A549 (cell line): Measurements from ENCODE around the gene STYX. TPM values are rescaled to one million over a fixed set of nuclear protein-coding genes. Genes with fewer than 3 reads are reported as not detected.
A peak's percentile ranks its signal among the peaks of the same experiment; 100 is the strongest.

ENCODE experiments used
- ATAC-seq, 2 experiments: fragments of 200-7000 bp in 1 of 2; fragments of >200 bp in 1 of 2; cut with Nextera tagmentation in 1 of 2; cut with Tn5 transposase in 1 of 2; 3 replicates each; pipeline versions ENCODE4 v1.8.0 to v1.9.1; 2018 to 2020; ENCODE audit warnings: mild to moderate bottlenecking in 1 of 2, moderate library complexity in 1 of 2
- CTCF ChIA-PET: fragments of 300-600 bp; sonication (Branson Sonifier 250); formaldehyde crosslinking; extraction: SDS; loops from one replicate; lab custom pipeline; 2021; ENCODE audit warnings: antibody characterized with exemption, inconsistent platforms; lab: Yijun Ruan, JAX
- POLR2A ChIA-PET: fragments of 350-600 bp; formaldehyde crosslinking; extraction: SDS; loops from one replicate; lab custom pipeline; 2021; ENCODE audit warnings: antibody characterized with exemption, inconsistent platforms; lab: Yijun Ruan, JAX
- DNase-seq, 2 experiments: peaks; one replicate each; pipeline versions ENCODE4 v3.0.0 to v3.0.0-alpha.2; 2011 to 2016; ENCODE audit warnings: low read depth in 1 of 2, low spot score in 1 of 2
- FAIRE-seq: peaks from 2 replicates; lab custom pipeline; 2011; peaks lifted over from hg19 to GRCh38; lab: Jason Lieb, UNC
- H3K27ac ChIP-seq, 2 experiments: fragments of >200 bp; sonication (Bioruptor Twin); formaldehyde crosslinking; 3 replicates each; pipeline ENCODE4 v1.5.1; 2016 to 2017
- H3K4me1 ChIP-seq: fragments of >200 bp; sonication (Bioruptor Twin); formaldehyde crosslinking; 3 replicates; pipeline ENCODE4 v1.6.1; 2016
- H3K4me2 ChIP-seq: fragments of >200 bp; sonication (Bioruptor Twin); formaldehyde crosslinking; 3 replicates; pipeline ENCODE4 v1.6.1; 2016
- H3K4me3 ChIP-seq: fragments of >200 bp; sonication (Bioruptor Twin); formaldehyde crosslinking; 3 replicates; pipeline ENCODE4 v1.5.1; 2016
- H3K9me3 ChIP-seq: fragments of >200 bp; sonication (Bioruptor Twin); formaldehyde crosslinking; 3 replicates; pipeline ENCODE4 v1.6.1; 2016
- BHLHE40 ChIP-seq: IDR thresholded peaks from 2 replicates; pipeline ENCODE4 v1.6.1; 2012; ENCODE audit warnings: low read depth, low read length, inconsistent platforms
- CBX2 ChIP-seq: fragments of 200-600 bp; sonication (generic); IDR thresholded peaks from 2 replicates; pipeline ENCODE4 v1.6.1; 2016; ENCODE audit warnings: low read depth, mild to moderate bottlenecking, borderline replicate concordance
- CBX8 ChIP-seq: fragments of 200-600 bp; sonication (generic); IDR thresholded peaks from 2 replicates; pipeline ENCODE4 v1.6.1; 2016
- CEBPB ChIP-seq, 2 experiments: fragments of >200 bp in 1 of 2; sonication (Bioruptor Twin) in 1 of 2; formaldehyde crosslinking in 1 of 2; IDR thresholded peaks; 2 replicates each; pipeline ENCODE4 v1.6.1; 2012 to 2016
- CHD4 ChIP-seq: fragments of 200-600 bp; sonication (generic); IDR thresholded peaks from 2 replicates; pipeline ENCODE4 v1.6.1; 2016; ENCODE audit warnings: antibody characterized with exemption, mild to moderate bottlenecking, borderline replicate concordance
- EHMT2 ChIP-seq: fragments of 200-600 bp; sonication (generic); IDR thresholded peaks from 2 replicates; pipeline ENCODE4 v1.6.1; 2016; ENCODE audit warnings: antibody characterized with exemption, low read depth, mild to moderate bottlenecking, moderate library complexity
- EP300 ChIP-seq, 2 experiments: fragments of >200 bp; sonication (Bioruptor Twin); formaldehyde crosslinking; IDR thresholded peaks; 2 replicates in 1 of 2; 3 replicates in 1 of 2; pipeline ENCODE4 v1.6.1; 2016 to 2017
- FOSB ChIP-seq: fragments of 250-450 bp; sonication (Bioruptor Pico); IDR thresholded peaks from 2 replicates; pipeline ENCODE4 v1.5.0; 2020; ENCODE audit warnings: mild to moderate bottlenecking, moderate library complexity
- HDAC2 ChIP-seq: fragments of 200-600 bp; sonication (generic); IDR thresholded peaks from 2 replicates; pipeline ENCODE4 v1.6.1; 2016
- HMGXB4 ChIP-seq: fragments of 250-450 bp; sonication (Bioruptor Pico); IDR thresholded peaks from 2 replicates; pipeline ENCODE4 v1.5.0; 2021; ENCODE audit warnings: mild to moderate bottlenecking, moderate library complexity, borderline replicate concordance
- HOXA7 ChIP-seq: fragments of 250-450 bp; sonication (Bioruptor Pico); IDR thresholded peaks from 2 replicates; pipeline ENCODE4 v1.5.0; 2020; ENCODE audit warnings: mild to moderate bottlenecking, moderate library complexity
- JUNB ChIP-seq: fragments of >200 bp; sonication (Bioruptor Twin); formaldehyde crosslinking; IDR thresholded peaks from 2 replicates; pipeline ENCODE4 v1.6.1; 2016
- KDM5A ChIP-seq: fragments of 200-600 bp; sonication (generic); IDR thresholded peaks from 2 replicates; pipeline ENCODE4 v1.6.1; 2016; ENCODE audit warnings: antibody characterized with exemption, mild to moderate bottlenecking
- MAFK ChIP-seq: fragments of 450-650 bp; IDR thresholded peaks from 2 replicates; pipeline ENCODE4 v1.6.1; 2014; ENCODE audit not compliant: partially characterized antibody
- MAX ChIP-seq: IDR thresholded peaks from 2 replicates; pipeline ENCODE4 v1.6.1; 2012
- MAZ ChIP-seq: fragments of 150-350 bp; IDR thresholded peaks from 2 replicates; pipeline ENCODE4 v1.6.1; 2014; ENCODE audit warnings: antibody characterized with exemption, low read depth, low read length, borderline replicate concordance
- NFE2L2 ChIP-seq: fragments of 150-350 bp; conservative IDR thresholded peaks from 2 replicates; pipeline ENCODE4 v1.6.1; 2014; ENCODE audit warnings: low read length
- NR3C1 ChIP-seq: fragments of >200 bp; sonication (Bioruptor Twin); formaldehyde crosslinking; IDR thresholded peaks from 3 replicates; pipeline ENCODE4 v1.6.1; 2017
- POLR2A ChIP-seq: IDR thresholded peaks from 2 replicates; pipeline ENCODE4 v1.6.1; 2012; ENCODE audit warnings: mild to moderate bottlenecking, low read length
- RAD21 ChIP-seq, 2 experiments: fragments of >200 bp in 1 of 2; sonication (Bioruptor Twin) in 1 of 2; formaldehyde crosslinking in 1 of 2; IDR thresholded peaks in 1 of 2; conservative IDR thresholded peaks in 1 of 2; 2 replicates in 1 of 2; 3 replicates in 1 of 2; pipeline ENCODE4 v1.6.1; 2012 to 2018; ENCODE audit warnings: inconsistent platforms in 1 of 2
- RFX5 ChIP-seq: fragments of 450-650 bp; IDR thresholded peaks from 2 replicates; pipeline ENCODE4 v1.7.1; 2014; ENCODE audit warnings: antibody characterized with exemption, mild to moderate bottlenecking, moderate library complexity
- ZFP36 ChIP-seq: fragments of 450-650 bp; IDR thresholded peaks from 2 replicates; pipeline ENCODE4 v1.6.1; 2014; ENCODE audit warnings: borderline replicate concordance; ENCODE audit not compliant: partially characterized antibody
- WGBS: methylation state at CpG from one replicate; pipeline ENCODE4 v1.1.6; 2017; ENCODE audit errors: missing lambda C conversion rate; 5-methylcytosine and 5-hydroxymethylcytosine counted together
- polyA plus RNA-seq, 4 experiments: library from polyadenylated mRNA; depleted of rRNA in 3 of 4; stranded (reverse); fragments of >200 nt; fragmentation: RNase III in 1 of 4; extraction: RNeasy Plus Mini Kit Qiagen cat#74134 plus additional on column Dnase treatment in 1 of 4; gene quantifications; 2 replicates in 3 of 4; 3 replicates in 1 of 4; pipeline ENCODE4 v1.2.3, GENCODE V29; 2011 to 2017
- TF ChIP-seq, protein P1 (sequence below): fragments of >200 bp; sonication (Bioruptor Twin); formaldehyde crosslinking; IDR thresholded peaks from 2 replicates; pipeline ENCODE4 v1.6.1; 2016
- TF ChIP-seq, protein P2 (sequence below): IDR thresholded peaks from 2 replicates; pipeline ENCODE4 v1.6.1; 2012
- TF ChIP-seq, protein P3 (sequence below): fragments of 450-650 bp; IDR thresholded peaks from 2 replicates; pipeline ENCODE4 v1.6.1; 2014; ENCODE audit warnings: antibody characterized with exemption
- TF ChIP-seq, protein P4 (sequence below): IDR thresholded peaks from 2 replicates; pipeline ENCODE4 v1.6.1; 2012; ENCODE audit warnings: low read depth, borderline replicate concordance

The STYX gene
- polyA plus RNA-seq, 2 of the 4 experiments (the other 2 are of a cell fraction): 7.6 to 12.0 TPM

DNA sequence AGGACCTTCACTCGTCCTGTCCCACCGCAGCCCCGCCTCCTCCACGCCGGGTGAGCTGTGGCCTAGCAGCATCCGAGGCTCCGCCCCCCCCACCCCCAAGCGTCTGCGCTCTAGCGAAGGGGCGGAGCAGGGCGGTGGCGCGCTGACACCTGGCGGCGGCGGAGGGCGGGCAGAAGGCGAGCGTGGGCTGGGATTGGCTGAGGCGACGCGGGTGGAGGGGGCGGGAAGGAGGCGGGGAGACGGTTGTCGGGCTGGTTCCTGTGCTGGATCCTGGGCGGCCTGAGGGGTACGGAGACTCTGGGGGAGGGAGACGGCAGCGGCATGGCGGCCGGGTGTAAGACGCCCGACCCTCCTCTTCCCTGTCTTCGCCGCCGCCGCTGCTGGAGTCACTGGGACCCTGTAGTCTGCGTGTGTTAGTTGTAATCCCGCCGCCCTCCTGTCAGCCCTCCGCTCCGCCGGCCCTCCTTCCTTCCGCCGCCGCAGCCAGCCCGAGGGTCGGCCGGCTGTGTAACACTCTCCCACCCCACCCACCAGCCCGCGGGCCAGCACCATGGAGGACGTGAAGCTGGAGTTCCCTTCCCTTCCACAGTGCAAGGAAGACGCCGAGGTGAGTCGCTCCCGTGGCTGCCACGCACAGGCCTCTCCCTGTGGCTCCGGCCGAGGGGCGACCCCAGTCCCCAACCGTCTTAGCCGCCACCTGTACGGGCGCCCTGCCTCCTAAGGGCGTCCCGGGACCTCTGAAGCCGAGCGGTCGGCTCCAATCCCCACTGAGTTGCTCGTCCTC lies at the start of gene STYX (continued):
- TF ChIP-seq EHMT2: no peak
- TF ChIP-seq NFE2L2: no peak
- no peak for TF ChIP-seq HDAC2
- TF ChIP-seq MAZ: no peak
- TF ChIP-seq CBX8: no peak
- TF ChIP-seq, protein P1, sequence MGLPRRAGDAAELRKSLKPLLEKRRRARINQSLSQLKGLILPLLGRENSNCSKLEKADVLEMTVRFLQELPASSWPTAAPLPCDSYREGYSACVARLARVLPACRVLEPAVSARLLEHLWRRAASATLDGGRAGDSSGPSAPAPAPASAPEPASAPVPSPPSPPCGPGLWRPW: no peak
- TF ChIP-seq BHLHE40: no peak
- TF ChIP-seq, protein P2, sequence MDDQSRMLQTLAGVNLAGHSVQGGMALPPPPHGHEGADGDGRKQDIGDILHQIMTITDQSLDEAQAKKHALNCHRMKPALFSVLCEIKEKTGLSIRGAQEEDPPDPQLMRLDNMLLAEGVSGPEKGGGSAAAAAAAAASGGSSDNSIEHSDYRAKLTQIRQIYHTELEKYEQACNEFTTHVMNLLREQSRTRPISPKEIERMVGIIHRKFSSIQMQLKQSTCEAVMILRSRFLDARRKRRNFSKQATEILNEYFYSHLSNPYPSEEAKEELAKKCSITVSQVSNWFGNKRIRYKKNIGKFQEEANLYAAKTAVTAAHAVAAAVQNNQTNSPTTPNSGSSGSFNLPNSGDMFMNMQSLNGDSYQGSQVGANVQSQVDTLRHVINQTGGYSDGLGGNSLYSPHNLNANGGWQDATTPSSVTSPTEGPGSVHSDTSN: 0 out of 2 replicates have a peak, but pooled peaks have one; percentile 28
- TF ChIP-seq MAX: peak; percentile 47; the same call in 1 of the 2 replicates
- TF ChIP-seq FOSB: no peak
- TF ChIP-seq, protein P3, sequence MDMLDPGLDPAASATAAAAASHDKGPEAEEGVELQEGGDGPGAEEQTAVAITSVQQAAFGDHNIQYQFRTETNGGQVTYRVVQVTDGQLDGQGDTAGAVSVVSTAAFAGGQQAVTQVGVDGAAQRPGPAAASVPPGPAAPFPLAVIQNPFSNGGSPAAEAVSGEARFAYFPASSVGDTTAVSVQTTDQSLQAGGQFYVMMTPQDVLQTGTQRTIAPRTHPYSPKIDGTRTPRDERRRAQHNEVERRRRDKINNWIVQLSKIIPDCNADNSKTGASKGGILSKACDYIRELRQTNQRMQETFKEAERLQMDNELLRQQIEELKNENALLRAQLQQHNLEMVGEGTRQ: no peak
- no peak for TF ChIP-seq MAFK
- TF ChIP-seq HOXA7 (CRISPR knock-in tag): no peak
- TF ChIP-seq NR3C1: no peak
- TF ChIP-seq, protein P4, sequence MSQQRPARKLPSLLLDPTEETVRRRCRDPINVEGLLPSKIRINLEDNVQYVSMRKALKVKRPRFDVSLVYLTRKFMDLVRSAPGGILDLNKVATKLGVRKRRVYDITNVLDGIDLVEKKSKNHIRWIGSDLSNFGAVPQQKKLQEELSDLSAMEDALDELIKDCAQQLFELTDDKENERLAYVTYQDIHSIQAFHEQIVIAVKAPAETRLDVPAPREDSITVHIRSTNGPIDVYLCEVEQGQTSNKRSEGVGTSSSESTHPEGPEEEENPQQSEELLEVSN: no peak
- TF ChIP-seq, all 56 proteins: peak for 6

- H3K4me2 ChIP-seq: no peak overlapping the region
- peak in 1 of 2 experiments; percentile 44 for DNase-seq
- FAIRE-seq: no peak
- H3K27ac ChIP-seq: 0 out of 6 replicates have a peak overlapping the region, but pooled peaks of 1 of the 2 experiments have one; percentile 19
- POLR2A ChIA-PET: no interaction called here
- WGBS: 77% methylated on average over 2 of the region's 2 CpGs
- peaks cover 9% of the 10 kb centered on the region; the same call in 2 of the 3 replicates for H3K4me1 ChIP-seq
- CTCF ChIA-PET: interaction anchor here (0.6 to 1.8 kb wide), 3 partner anchors 9 to 116 kb away, joined by 3 to 4 read pairs (median 3); no protein-coding TSS in a partner anchor
- peak; percentile 26 to 30; a peak in 2 of 6 replicates for ATAC-seq
- H3K4me3 ChIP-seq: no peak overlapping the region
- TF ChIP-seq, protein P3: peak; percentile 70
- TF ChIP-seq CEBPB (IDR thresholded peaks at IDR 0.05): no peak
- no peak for TF ChIP-seq CHD4
- TF ChIP-seq JUNB: no peak
- H3K9me3 ChIP-seq: no peaks in the 10 kb centered on the region
These were observed 45.9 kb upstream of the STYX start for GRCh38 chr14:52683985-52684520.

DNA sequence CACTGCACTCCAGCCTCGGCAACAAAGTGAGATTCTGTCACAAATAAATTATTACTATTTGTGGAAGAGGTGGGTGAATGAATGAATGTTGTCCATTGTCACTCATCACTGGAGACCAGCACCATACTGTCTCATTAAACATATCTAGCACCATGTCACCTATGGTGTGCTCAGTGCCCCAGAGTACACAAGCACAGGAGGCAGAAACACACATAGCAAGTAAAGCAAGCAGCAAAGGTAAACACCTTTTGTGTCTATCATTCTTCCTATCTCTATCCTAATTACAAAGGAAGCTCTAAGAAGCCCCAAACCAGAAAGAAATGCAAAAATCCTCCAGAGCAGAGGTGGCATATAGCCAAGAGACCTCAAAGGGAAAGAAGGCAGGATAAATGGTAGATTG lies 43.8 kb upstream of the STYX start:
- Histone ChIP-seq H3K9me3 (no peaks in the 10 kb centered on the region), H3K4me1 (peaks cover 13% of the 10 kb centered on the region; the same call in 2 of the 3 replicates), H3K27ac (no peak overlapping the region), H3K4me3 (no peak overlapping the region), H3K4me2 (no peak overlapping the region)
- DNase-seq (no peak), ATAC-seq (no peak), FAIRE-seq (no peak)
- 73% methylated on average over 1 of the region's 1 CpG for WGBS
- ChIA-PET CTCF (interaction anchor here (1.5 kb wide), 1 partner anchor 1662 kb away, joined by 3 read pairs; no protein-coding TSS in a partner anchor), POLR2A (no interaction called here)
- TF ChIP-seq, protein P2: no peak
- no peak for TF ChIP-seq EP300 (IDR thresholded peaks at IDR 0.05)
- no peak for TF ChIP-seq ZFP36
- TF ChIP-seq POLR2A: no peak
- TF ChIP-seq RFX5: no peak
- no peak for TF ChIP-seq CBX8
- no peak for TF ChIP-seq MAX
- TF ChIP-seq JUNB: no peak
- no peak for TF ChIP-seq CHD4
- no peak for TF ChIP-seq CBX2
- no peak for TF ChIP-seq RAD21 (conservative IDR thresholded peaks at IDR 0.05 in 1 of 2, IDR thresholded peaks at IDR 0.05 in 1 of 2)
- no peak for TF ChIP-seq NR3C1
- no peak for TF ChIP-seq KDM5A
- TF ChIP-seq HMGXB4 (CRISPR knock-in tag): no peak
